H9 (cell line): ENCODE measurements around the gene IMP3. TPM values are rescaled to one million over a fixed set of nuclear protein-coding genes. Genes with fewer than 3 reads are reported as not detected.
A peak's percentile ranks its signal among the peaks of the same experiment; 100 is the strongest.

Experiments
- DNase-seq: peaks from one replicate; pipeline ENCODE4 v3.0.0-alpha.2; 2017
- H2AFZ ChIP-seq: one replicate; pipeline ENCODE4 v1.6.1; 2013; ENCODE audit warnings: mild to moderate bottlenecking, low read length, control low read depth, moderate library complexity
- H2AK5ac ChIP-seq: 2 replicates; pipeline ENCODE4 v1.6.1; 2013; ENCODE audit warnings: low read length, control low read depth, mixed read lengths; ENCODE audit not compliant: insufficient read length
- H2BK120ac ChIP-seq: one replicate; pipeline ENCODE4 v1.6.1; 2013; ENCODE audit warnings: low read depth, mild to moderate bottlenecking, low read length, control low read depth, inconsistent platforms; ENCODE audit not compliant: poor library complexity, severe bottlenecking
- H2BK12ac ChIP-seq: 2 replicates; pipeline ENCODE4 v1.6.1; 2013; ENCODE audit warnings: low read length, control low read depth, mixed read lengths, low read depth; ENCODE audit not compliant: insufficient read length
- H2BK15ac ChIP-seq: 2 replicates; pipeline ENCODE4 v1.6.1; 2013; ENCODE audit warnings: low read depth, low read length, control low read depth
- H2BK20ac ChIP-seq: one replicate; pipeline ENCODE4 v1.6.1; 2013; ENCODE audit warnings: low read depth, mild to moderate bottlenecking, low read length, control low read depth, inconsistent platforms; ENCODE audit not compliant: poor library complexity, severe bottlenecking
- H2BK5ac ChIP-seq: 2 replicates; pipeline ENCODE4 v1.6.1; 2013; ENCODE audit warnings: low read length, control low read depth, mixed read lengths; ENCODE audit not compliant: insufficient read length
- H3K14ac ChIP-seq: 2 replicates; pipeline ENCODE4 v1.6.1; 2013; ENCODE audit warnings: low read length, control low read depth; ENCODE audit not compliant: insufficient read depth
- H3K18ac ChIP-seq: 2 replicates; pipeline ENCODE4 v1.6.1; 2013; ENCODE audit warnings: low read depth, mild to moderate bottlenecking, mixed read lengths, low read length, control low read depth; ENCODE audit not compliant: insufficient read length
- H3K23ac ChIP-seq: 2 replicates; pipeline ENCODE4 v1.6.1; 2013; ENCODE audit warnings: low read length, control low read depth, mixed read lengths, low read depth; ENCODE audit not compliant: insufficient read length
- H3K23me2 ChIP-seq: 2 replicates; pipeline ENCODE4 v1.6.1; 2013; ENCODE audit warnings: low read depth, mild to moderate bottlenecking, mixed read lengths, low read length, control low read depth; ENCODE audit not compliant: insufficient read length, poor library complexity, severe bottlenecking
- H3K27ac ChIP-seq: 2 replicates; pipeline ENCODE4 v1.5.1; 2013; ENCODE audit warnings: low read length, control low read depth, mixed read lengths, low read depth; ENCODE audit not compliant: insufficient read length
- H3K27me3 ChIP-seq: 2 replicates; pipeline ENCODE4 v1.6.1; 2013; ENCODE audit warnings: low read length, control low read depth, inconsistent platforms; ENCODE audit not compliant: insufficient read depth
- H3K4ac ChIP-seq: 2 replicates; pipeline ENCODE4 v1.6.1; 2013; ENCODE audit warnings: low read depth, mild to moderate bottlenecking, control low read depth, inconsistent platforms, low read length, moderate library complexity
- H3K4me1 ChIP-seq: 2 replicates; pipeline ENCODE4 v1.6.1; 2013; ENCODE audit warnings: low read length, control low read depth, inconsistent platforms; ENCODE audit not compliant: insufficient read depth
- H3K4me2 ChIP-seq: 2 replicates; pipeline ENCODE4 v1.6.1; 2013; ENCODE audit warnings: low read length, control low read depth, mixed read lengths; ENCODE audit not compliant: insufficient read length, insufficient read depth
- H3K56ac ChIP-seq: 2 replicates; pipeline ENCODE4 v1.6.1; 2013; ENCODE audit warnings: low read depth, mild to moderate bottlenecking, mixed read lengths, low read length, control low read depth; ENCODE audit not compliant: insufficient read length
- H3K79me1 ChIP-seq: 2 replicates; pipeline ENCODE4 v1.6.1; 2013; ENCODE audit warnings: low read depth, mild to moderate bottlenecking, moderate library complexity, low read length, control low read depth, inconsistent platforms; ENCODE audit not compliant: insufficient read depth, poor library complexity, severe bottlenecking
- H3K79me2 ChIP-seq: 2 replicates; pipeline ENCODE4 v1.6.1; 2013; ENCODE audit warnings: low read length, control low read depth, inconsistent platforms; ENCODE audit not compliant: insufficient read depth
- H3K9ac ChIP-seq: 2 replicates; pipeline ENCODE4 v1.6.1; 2013; ENCODE audit warnings: low read length, control low read depth, mixed read lengths; ENCODE audit not compliant: insufficient read length; ENCODE audit errors: extremely low read depth
- H3K9me3 ChIP-seq: one replicate; pipeline ENCODE4 v1.6.1; 2013; ENCODE audit warnings: low read depth, low read length, inconsistent platforms; ENCODE audit not compliant: control insufficient read depth
- H3T11ph ChIP-seq: one replicate; pipeline ENCODE4 v1.6.1; 2013; ENCODE audit warnings: mild to moderate bottlenecking, low read length, control low read depth, inconsistent platforms
- H4K20me1 ChIP-seq: one replicate; pipeline ENCODE4 v1.6.1; 2013; ENCODE audit not compliant: control insufficient read depth, insufficient read length, insufficient read depth
- H4K5ac ChIP-seq: 2 replicates; pipeline ENCODE4 v1.6.1; 2013; ENCODE audit warnings: low read depth, mild to moderate bottlenecking, mixed read lengths, low read length, control low read depth; ENCODE audit not compliant: insufficient read length
- H4K8ac ChIP-seq: replicated peaks from 2 replicates; pipeline ENCODE4 v1.6.1; 2013; ENCODE audit warnings: low read length, control low read depth, mixed read lengths, low read depth; ENCODE audit not compliant: insufficient read length
- H4K91ac ChIP-seq: 2 replicates; pipeline ENCODE4 v1.6.1; 2013; ENCODE audit warnings: low read depth, mild to moderate bottlenecking, moderate library complexity, mixed read lengths, low read length, control low read depth; ENCODE audit not compliant: insufficient read length
- H3K27ac Mint-ChIP-seq, 3 experiments: 2 replicates in 2 of 3; 3 replicates in 1 of 3; pipeline ENCODE4 v1.8.0; 2020 to 2021; ENCODE audit warnings: mixed read lengths in 3 of 3, mild to moderate bottlenecking in 1 of 3, moderate library complexity in 1 of 3
- H3K27me3 Mint-ChIP-seq: 2 replicates; pipeline ENCODE4 v1.8.0; 2021; ENCODE audit warnings: low read depth, mild to moderate bottlenecking, moderate library complexity, mixed read lengths
- H3K36me3 Mint-ChIP-seq, 3 experiments: 2 replicates in 2 of 3; 3 replicates in 1 of 3; pipeline ENCODE4 v1.8.0; 2020 to 2021; ENCODE audit warnings: low read depth in 3 of 3, mixed read lengths in 3 of 3; ENCODE audit not compliant: insufficient read depth in 1 of 3
- H3K4me1 Mint-ChIP-seq, 2 experiments: 2 replicates each; pipeline ENCODE4 v1.8.0; 2020; ENCODE audit warnings: mixed read lengths in 2 of 2
- H3K4me3 Mint-ChIP-seq, 2 experiments: 2 replicates in 1 of 2; 3 replicates in 1 of 2; pipeline ENCODE4 v1.8.0; 2020 to 2021; ENCODE audit warnings: mild to moderate bottlenecking in 2 of 2, mixed read lengths in 2 of 2, moderate library complexity in 1 of 2
- H3K9me3 Mint-ChIP-seq, 2 experiments: 2 replicates in 1 of 2; 3 replicates in 1 of 2; pipeline ENCODE4 v1.8.0; 2020; ENCODE audit warnings: mild to moderate bottlenecking in 2 of 2, mixed read lengths in 2 of 2, moderate library complexity in 1 of 2
- CTCF ChIP-seq: fragments of 200-600 bp; sonication (generic); conservative IDR thresholded peaks from 3 replicates; pipeline ENCODE4 v1.8.0; 2021; ENCODE audit warnings: antibody characterized with exemption, mild to moderate bottlenecking
- WGBS: extraction: QIAGEN DNeasy Blood & Tissue Kit; methylation state at CpG from one replicate; pipeline ENCODE4 v1.1.7; 2013; ENCODE audit warnings: missing lambda C conversion rate, low lambda C conversion rate, mixed read lengths; ENCODE audit not compliant: insufficient read length; ENCODE audit errors: extremely low coverage; 5-methylcytosine and 5-hydroxymethylcytosine counted together
- total RNA-seq: library from RNA; stranded (reverse); gene quantifications from 2 replicates; pipeline ENCODE4 v1.2.1, GENCODE V29; 2021

The IMP3 gene
- total RNA-seq, 1 experiment from 2014 or later = 97.9 TPM

- H3K27me3 Mint-ChIP-seq = no peaks in the 10 kb centered on the region
- Histone ChIP-seq H3K4me2 (peak overlapping the region; percentile 98), H3K4me1 (no peaks in the 10 kb centered on the region), H3K27ac (no peak overlapping the region), H2AK5ac (no peak overlapping the region), H3K9ac (no peak overlapping the region), H3K27me3 (no peaks in the 10 kb centered on the region), H4K91ac (no peak overlapping the region), H4K5ac (no peak overlapping the region), H2BK20ac (no peak overlapping the region), H3T11ph (no peak overlapping the region), H3K14ac (no peak overlapping the region), H3K9me3 (no peaks in the 10 kb centered on the region), H3K23ac (no peak overlapping the region), H2BK12ac (no peak overlapping the region), H2BK5ac (no peak overlapping the region), H3K56ac (no peak overlapping the region), H3K4ac (no peak overlapping the region), H3K79me1 (peaks cover 9% of the 10 kb centered on the region), H2BK120ac (no peak overlapping the region), H3K79me2 (peaks cover 20% of the 10 kb centered on the region; the same call in 1 of the 2 replicates), H4K20me1 (no peaks in the 10 kb centered on the region), H2BK15ac (no peak overlapping the region), H4K8ac (no peak overlapping the region), H3K23me2 (peaks cover 15% of the 10 kb centered on the region), H3K18ac (no peak overlapping the region), H2AFZ (no peak overlapping the region)
- TF ChIP-seq CTCF = no peak
- peak overlapping the region in 2 of 3 experiments; percentile 25 to 53; a peak in 3 of 7 replicates for H3K27ac Mint-ChIP-seq
- peaks cover 29 to 35% of the 10 kb centered on the region in 2 experiments for H3K4me1 Mint-ChIP-seq
- H3K36me3 Mint-ChIP-seq = peaks cover 0 to 10% (median 3%) of the 10 kb centered on the region in 3 experiments; a peak in 3 of 7 replicates
- whole genome bisulfite sequencing = no CpG with 5 or more reads among the region's 4 CpGs
- H3K4me3 Mint-ChIP-seq = peak overlapping the region; percentile 92 to 93
- no peaks in the 10 kb centered on the region for H3K9me3 Mint-ChIP-seq
- no peak for DNase-seq
Measured at GRCh38 chr15:75637245-75638009, 2.6 kb downstream of the IMP3 start.
